ENCODE data around the gene AGAP1. TPM values are rescaled to one million over a fixed set of nuclear protein-coding genes. Genes with fewer than 3 reads are reported as not detected.
A peak's percentile ranks its signal among the peaks of the same experiment; 100 is the strongest.

Gene AGAP1
- total RNA-seq, 2 experiments from 2014 or later, result not detected

DNA sequence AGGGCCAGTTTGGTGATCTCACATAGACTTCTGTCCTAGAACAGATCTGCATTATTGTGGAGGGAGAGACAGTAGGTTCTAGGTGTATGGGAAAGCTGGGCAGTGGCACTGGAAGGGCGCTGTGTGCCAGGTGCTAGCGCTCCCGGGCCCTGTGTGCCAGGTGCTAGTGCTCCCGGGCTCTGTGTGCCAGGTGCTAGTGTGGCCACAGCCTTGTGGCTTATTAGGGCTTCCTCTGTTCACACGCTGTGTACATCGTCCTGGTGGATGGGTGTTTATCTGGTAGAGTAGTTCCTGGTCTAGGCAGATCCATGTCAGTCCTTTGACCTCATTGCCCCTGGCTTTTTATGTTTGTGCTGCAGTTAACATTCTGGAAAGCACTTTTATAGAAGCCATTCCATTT, 263.4 kb downstream of the AGAP1 start:
- ChIA-PET CTCF (ENCODE audit: unreplicated experiment) (no interaction called here), POLR2A (interaction anchor here (0.7 kb wide), 1 partner anchor 9 kb away, joined by 3 read pairs; no protein-coding TSS in a partner anchor)
- no peak overlapping the region for H3K4me3 ChIP-seq (ENCODE audit: low read depth, low read length, poor library complexity, severe bottlenecking)
- no peaks in the 10 kb centered on the region for H4K20me1 ChIP-seq (ENCODE audit: insufficient read depth, low read length)
- no peak overlapping the region for H3K4me2 ChIP-seq (ENCODE audit: low read length)
- no peaks in the 10 kb centered on the region for H3K36me3 ChIP-seq (ENCODE audit: insufficient read depth, low read length)
- no peaks in the 10 kb centered on the region for H3K79me2 ChIP-seq (ENCODE audit: insufficient read depth, low read depth, low read length)
- H3K4me1 ChIP-seq (ENCODE audit: insufficient read depth, low read length, poor library complexity, severe bottlenecking), result no peaks in the 10 kb centered on the region
- no peak overlapping the region for H2AFZ ChIP-seq (ENCODE audit: low read length)
- intact Hi-C loops (cut with micrococcal nuclease; ENCODE audit: unreplicated experiment), result no loop called here
- BruUV-seq (replicated peaks), result no TSS peak
- no peak overlapping the region for H3K27ac ChIP-seq (ENCODE audit: low read depth, low read length, poor library complexity, severe bottlenecking)
- DNase-seq (ENCODE audit: low spot score), result no peak
- no peaks in the 10 kb centered on the region for H3K9me2 ChIP-seq (ENCODE audit: insufficient read depth, low read length)
- TF ChIP-seq, protein P1, sequence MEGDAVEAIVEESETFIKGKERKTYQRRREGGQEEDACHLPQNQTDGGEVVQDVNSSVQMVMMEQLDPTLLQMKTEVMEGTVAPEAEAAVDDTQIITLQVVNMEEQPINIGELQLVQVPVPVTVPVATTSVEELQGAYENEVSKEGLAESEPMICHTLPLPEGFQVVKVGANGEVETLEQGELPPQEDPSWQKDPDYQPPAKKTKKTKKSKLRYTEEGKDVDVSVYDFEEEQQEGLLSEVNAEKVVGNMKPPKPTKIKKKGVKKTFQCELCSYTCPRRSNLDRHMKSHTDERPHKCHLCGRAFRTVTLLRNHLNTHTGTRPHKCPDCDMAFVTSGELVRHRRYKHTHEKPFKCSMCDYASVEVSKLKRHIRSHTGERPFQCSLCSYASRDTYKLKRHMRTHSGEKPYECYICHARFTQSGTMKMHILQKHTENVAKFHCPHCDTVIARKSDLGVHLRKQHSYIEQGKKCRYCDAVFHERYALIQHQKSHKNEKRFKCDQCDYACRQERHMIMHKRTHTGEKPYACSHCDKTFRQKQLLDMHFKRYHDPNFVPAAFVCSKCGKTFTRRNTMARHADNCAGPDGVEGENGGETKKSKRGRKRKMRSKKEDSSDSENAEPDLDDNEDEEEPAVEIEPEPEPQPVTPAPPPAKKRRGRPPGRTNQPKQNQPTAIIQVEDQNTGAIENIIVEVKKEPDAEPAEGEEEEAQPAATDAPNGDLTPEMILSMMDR (conservative IDR thresholded peaks at IDR 0.05; ENCODE audit: low read length), result no peak
- no peak for TF ChIP-seq EZH2phosphoT487 (IDR thresholded peaks at IDR 0.05; ENCODE audit: borderline replicate concordance, low read depth, low read length)
- no peaks in the 10 kb centered on the region for H3K9me3 ChIP-seq (ENCODE audit: low read length)

DNA sequence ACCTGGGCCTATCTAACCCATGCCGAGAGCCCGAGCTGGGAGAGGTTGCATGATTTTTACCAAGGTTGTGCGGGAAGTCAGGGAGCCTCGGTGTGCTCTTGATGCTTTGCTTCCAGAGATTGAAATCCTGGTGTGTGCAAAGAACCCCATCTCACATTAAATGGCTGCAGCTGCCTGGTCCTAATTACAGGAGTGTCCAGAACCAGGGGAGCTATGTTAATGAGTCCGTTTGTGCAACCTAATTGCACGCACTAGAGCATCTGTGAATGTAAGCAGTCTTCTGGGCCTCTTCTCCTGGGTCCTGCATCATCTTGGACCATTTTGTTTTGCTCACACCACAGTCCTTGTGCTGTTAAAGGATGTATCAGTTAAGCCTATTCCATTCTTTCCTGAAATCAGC, 263.8 kb downstream of the AGAP1 start:
- no peaks in the 10 kb centered on the region for H3K9me3 ChIP-seq (ENCODE audit: low read length)
- H3K27ac ChIP-seq (ENCODE audit: low read depth, low read length, poor library complexity, severe bottlenecking), result no peak overlapping the region
- H3K4me3 ChIP-seq (ENCODE audit: low read depth, low read length, poor library complexity, severe bottlenecking), result no peak overlapping the region
- no peaks in the 10 kb centered on the region for H3K36me3 ChIP-seq (ENCODE audit: insufficient read depth, low read length)
- H3K4me1 ChIP-seq (ENCODE audit: insufficient read depth, low read length, poor library complexity, severe bottlenecking), result no peaks in the 10 kb centered on the region
- TF ChIP-seq, protein P1 (conservative IDR thresholded peaks at IDR 0.05; ENCODE audit: low read length), result no peak
- TF ChIP-seq EZH2phosphoT487 (IDR thresholded peaks at IDR 0.05; ENCODE audit: borderline replicate concordance, low read depth, low read length), result no peak
- H3K4me2 ChIP-seq (ENCODE audit: low read length), result no peak overlapping the region
- intact Hi-C loops (cut with micrococcal nuclease; ENCODE audit: unreplicated experiment), result no loop called here
- no peaks in the 10 kb centered on the region for H3K9me2 ChIP-seq (ENCODE audit: insufficient read depth, low read length)
- no TSS peak for BruUV-seq (replicated peaks)
- no peak overlapping the region for H2AFZ ChIP-seq (ENCODE audit: low read length)
- DNase-seq (ENCODE audit: low spot score), result no peak
- POLR2A ChIA-PET, result no interaction called here
- no peaks in the 10 kb centered on the region for H4K20me1 ChIP-seq (ENCODE audit: insufficient read depth, low read length)
- H3K79me2 ChIP-seq (ENCODE audit: insufficient read depth, low read depth, low read length), result no peaks in the 10 kb centered on the region
- CTCF ChIA-PET (ENCODE audit: unreplicated experiment), result no interaction called here

DNA sequence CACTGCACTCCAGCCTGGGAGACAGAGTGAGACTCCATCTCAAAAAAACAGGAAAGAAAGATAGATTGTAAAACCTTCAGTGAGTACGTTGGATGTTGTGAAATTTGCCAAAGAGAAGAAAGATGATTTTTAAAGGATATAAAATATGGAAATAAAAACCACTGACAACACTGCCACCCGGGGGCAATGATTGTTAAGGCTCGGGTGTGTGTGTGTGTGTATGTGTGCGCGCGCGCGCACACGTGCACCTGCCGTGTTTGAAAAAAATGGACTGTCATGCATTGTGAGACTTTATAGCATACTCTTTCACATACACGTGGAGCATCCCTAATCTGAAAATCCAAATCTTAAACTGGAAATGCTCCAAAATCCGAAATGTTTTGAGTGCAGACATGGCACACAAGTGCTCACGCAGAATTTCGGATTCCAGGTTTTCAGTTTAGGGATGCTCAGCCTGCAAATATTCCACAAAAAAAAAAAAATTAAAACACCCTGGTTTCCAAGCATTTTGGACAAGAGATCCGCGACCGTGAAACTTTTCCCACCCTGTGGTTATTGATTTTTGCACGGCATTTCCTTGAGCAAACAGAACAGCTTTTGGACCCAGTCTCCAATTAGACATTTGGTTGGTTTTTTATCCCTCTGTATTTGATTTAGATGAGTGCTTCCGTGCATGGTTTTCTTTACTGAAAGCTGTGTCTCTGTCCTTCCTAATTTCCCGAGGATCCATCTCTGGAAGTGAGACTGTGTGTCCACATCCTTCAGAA, 269.2 kb downstream of the AGAP1 start:
- no peaks in the 10 kb centered on the region for H4K20me1 ChIP-seq (ENCODE audit: insufficient read depth, low read length)
- no TSS peak for BruUV-seq (replicated peaks)
- H3K4me2 ChIP-seq (ENCODE audit: low read length), result no peak overlapping the region
- H3K9me3 ChIP-seq (ENCODE audit: low read length), result no peaks in the 10 kb centered on the region
- CTCF ChIA-PET (ENCODE audit: unreplicated experiment), result no interaction called here
- intact Hi-C loops (cut with micrococcal nuclease; ENCODE audit: unreplicated experiment), result no loop called here
- POLR2A ChIA-PET, result no interaction called here
- no peaks in the 10 kb centered on the region for H3K4me1 ChIP-seq (ENCODE audit: insufficient read depth, low read length, poor library complexity, severe bottlenecking)
- no peak overlapping the region for H2AFZ ChIP-seq (ENCODE audit: low read length)
- H3K9me2 ChIP-seq (ENCODE audit: insufficient read depth, low read length), result no peaks in the 10 kb centered on the region
- DNase-seq (ENCODE audit: low spot score), result no peak
- H3K4me3 ChIP-seq (ENCODE audit: low read depth, low read length, poor library complexity, severe bottlenecking), result no peak overlapping the region
- TF ChIP-seq EZH2phosphoT487 (IDR thresholded peaks at IDR 0.05; ENCODE audit: borderline replicate concordance, low read depth, low read length), result no peak
- TF ChIP-seq, protein P1 (conservative IDR thresholded peaks at IDR 0.05; ENCODE audit: low read length), result 0 out of 2 replicates have a peak, but pooled peaks have one; percentile 17
- H3K27ac ChIP-seq (ENCODE audit: low read depth, low read length, poor library complexity, severe bottlenecking), result no peak overlapping the region
- no peaks in the 10 kb centered on the region for H3K79me2 ChIP-seq (ENCODE audit: insufficient read depth, low read depth, low read length)
- H3K36me3 ChIP-seq (ENCODE audit: insufficient read depth, low read length), result no peaks in the 10 kb centered on the region

Measured in OCI-LY7 (cell line).